ENCODE data around the gene GAS5. TPM values are rescaled to one million over a fixed set of nuclear protein-coding genes. Genes with fewer than 3 reads are reported as not detected.

GAS5 gene
- total and polyA plus RNA-seq, 3 experiments from 2014 or later: 245 to 1,102 (median 1,056) TPM

DNA sequence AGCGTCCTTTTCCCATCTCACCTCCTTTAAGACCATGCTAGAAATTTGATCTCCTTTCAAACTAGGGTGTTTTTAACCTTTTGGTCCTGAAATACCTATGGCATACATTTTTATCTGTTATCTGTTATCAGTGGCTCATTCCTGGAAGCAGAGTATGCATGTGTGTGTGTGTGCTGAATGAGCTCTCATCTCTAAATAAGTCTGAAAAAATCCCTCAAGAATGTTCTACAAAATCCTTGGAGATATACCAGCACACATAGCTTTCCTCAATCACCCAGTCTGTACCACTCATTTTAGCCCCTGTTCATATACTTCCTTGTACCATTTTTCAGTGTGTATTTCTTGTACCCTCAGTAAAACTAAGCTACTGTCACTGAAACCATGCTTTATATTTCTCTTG, 49.3 kb downstream of the GAS5 start:
- CTCF ChIA-PET: interaction anchor here (1.3 kb wide), 1 partner anchor 1076 kb away, joined by 3 read pairs; no protein-coding TSS in a partner anchor
- H3K4me3 Mint-ChIP-seq: no peak overlapping the region
- DNase-seq: no peak
- peaks cover 0 to 17% (median 2%) of the 10 kb centered on the region in 3 donors for H3K36me3 Mint-ChIP-seq
- H3K9me3 Mint-ChIP-seq: no peaks in the 10 kb centered on the region
- H3K4me1 Mint-ChIP-seq: peaks cover 32 to 67% (median 63%) of the 10 kb centered on the region in 3 donors
- Histone ChIP-seq H3K4me3 (ENCODE audit: low read length) (no peak overlapping the region), H3K27me3 (ENCODE audit: insufficient read depth, low read length, poor library complexity, severe bottlenecking) (no peaks in the 10 kb centered on the region), H3K27ac (ENCODE audit: low read depth, low read length) (no peak overlapping the region), H3K4me1 (ENCODE audit: insufficient read depth, low read length) (peaks cover 14% of the 10 kb centered on the region), H3K9me3 (ENCODE audit: low read length) (no peaks in the 10 kb centered on the region), H3K36me3 (ENCODE audit: insufficient read depth, low read length) (no peaks in the 10 kb centered on the region)
- no peak overlapping the region for H3K27ac Mint-ChIP-seq
- POLR2A ChIA-PET: no interaction called here
- H3K27me3 Mint-ChIP-seq: no peaks in the 10 kb centered on the region

Other genes starting within 250 kb of the GAS5 start
- gene TEX50, start 232.7 kb downstream of the GAS5 start, total RNA-seq: not detected
- not detected for gene TEX50, start 232.7 kb downstream of the GAS5 start, polyA plus RNA-seq
- not detected for gene ANKRD45, start 198.1 kb downstream of the GAS5 start, total RNA-seq
- not detected for gene ANKRD45, start 198.1 kb downstream of the GAS5 start, polyA plus RNA-seq
- gene KLHL20, start 153.0 kb downstream of the GAS5 start, total RNA-seq: 10 to 100 TPM; 19.7 to 20.5 TPM
- gene KLHL20, start 153.0 kb downstream of the GAS5 start, polyA plus RNA-seq: 25.7 TPM
- 10 to 100 TPM; 39.4 to 42.5 TPM for gene DARS2, start 43.3 kb downstream of the GAS5 start, total RNA-seq
- gene DARS2, start 43.3 kb downstream of the GAS5 start, polyA plus RNA-seq: 9.4 TPM
- gene CENPL, start 43.1 kb downstream of the GAS5 start, total RNA-seq: 10 to 100 TPM; 24.9 to 27.4 TPM
- 6.2 TPM for gene CENPL, start 43.1 kb downstream of the GAS5 start, polyA plus RNA-seq
- 10 to 100 TPM; 10.4 to 11.0 TPM for gene ZBTB37, start 391 bp upstream of the GAS5 start, total RNA-seq
- 1.3 TPM for gene ZBTB37, start 391 bp upstream of the GAS5 start, polyA plus RNA-seq
- not detected for gene SERPINC1, start 49.3 kb upstream of the GAS5 start, total RNA-seq
- not detected for gene SERPINC1, start 49.3 kb upstream of the GAS5 start, polyA plus RNA-seq
- 10 to 100 TPM; 39.7 to 40.5 TPM for gene RC3H1, start 154.4 kb upstream of the GAS5 start, total RNA-seq
- gene RC3H1, start 154.4 kb upstream of the GAS5 start, polyA plus RNA-seq: 5.4 TPM

All from CD8-positive, alpha-beta memory T cell (primary cell).